ENCODE measurements around the gene TRIM9. TPM values are rescaled to one million over a fixed set of nuclear protein-coding genes. Genes with fewer than 3 reads are reported as not detected.
A peak's percentile ranks its signal among the peaks of the same experiment; 100 is the strongest.

Gene TRIM9
- total RNA-seq, 1 donor from 2014 or later = 1.3 TPM

GRCh38 chr14:51139121-51139681, 44.3 kb upstream of the TRIM9 start:
- no peak overlapping the region for H3K9ac ChIP-seq
- no peak overlapping the region for H3K4me2 ChIP-seq
- no peaks in the 10 kb centered on the region for H3K36me3 ChIP-seq
- H3K27ac ChIP-seq = no peak overlapping the region
- no peaks in the 10 kb centered on the region for H3K36me3 Mint-ChIP-seq
- H3K4me1 ChIP-seq = peaks cover 13% of the 10 kb centered on the region
- H3F3A ChIP-seq (ENCODE audit: low read depth) = peaks cover 9% of the 10 kb centered on the region
- peaks cover 22% of the 10 kb centered on the region for H3K9me3 Mint-ChIP-seq
- H3K79me2 ChIP-seq (ENCODE audit: low read depth) = no peaks in the 10 kb centered on the region
- H3K9me3 ChIP-seq (ENCODE audit: low read depth) = peaks cover 9% of the 10 kb centered on the region
- no peak overlapping the region for H3K4me3 ChIP-seq
- H3K27me3 ChIP-seq = no peaks in the 10 kb centered on the region
- peak overlapping the region; percentile 22 for H3K27ac Mint-ChIP-seq
- TF ChIP-seq EZH2 (IDR thresholded peaks at IDR 0.05) = no peak
- TF ChIP-seq, protein P1, sequence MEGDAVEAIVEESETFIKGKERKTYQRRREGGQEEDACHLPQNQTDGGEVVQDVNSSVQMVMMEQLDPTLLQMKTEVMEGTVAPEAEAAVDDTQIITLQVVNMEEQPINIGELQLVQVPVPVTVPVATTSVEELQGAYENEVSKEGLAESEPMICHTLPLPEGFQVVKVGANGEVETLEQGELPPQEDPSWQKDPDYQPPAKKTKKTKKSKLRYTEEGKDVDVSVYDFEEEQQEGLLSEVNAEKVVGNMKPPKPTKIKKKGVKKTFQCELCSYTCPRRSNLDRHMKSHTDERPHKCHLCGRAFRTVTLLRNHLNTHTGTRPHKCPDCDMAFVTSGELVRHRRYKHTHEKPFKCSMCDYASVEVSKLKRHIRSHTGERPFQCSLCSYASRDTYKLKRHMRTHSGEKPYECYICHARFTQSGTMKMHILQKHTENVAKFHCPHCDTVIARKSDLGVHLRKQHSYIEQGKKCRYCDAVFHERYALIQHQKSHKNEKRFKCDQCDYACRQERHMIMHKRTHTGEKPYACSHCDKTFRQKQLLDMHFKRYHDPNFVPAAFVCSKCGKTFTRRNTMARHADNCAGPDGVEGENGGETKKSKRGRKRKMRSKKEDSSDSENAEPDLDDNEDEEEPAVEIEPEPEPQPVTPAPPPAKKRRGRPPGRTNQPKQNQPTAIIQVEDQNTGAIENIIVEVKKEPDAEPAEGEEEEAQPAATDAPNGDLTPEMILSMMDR (IDR thresholded peaks at IDR 0.05) = no peak
- TF ChIP-seq EZH2phosphoT487 (IDR thresholded peaks at IDR 0.05) = no peak
- H4K20me1 ChIP-seq (ENCODE audit: low read depth) = no peaks in the 10 kb centered on the region
- H3K4me1 Mint-ChIP-seq = peaks cover 12% of the 10 kb centered on the region
- peak overlapping the region; percentile 83 for H2AFZ ChIP-seq (replicated peaks)
- no peaks in the 10 kb centered on the region for H3K27me3 Mint-ChIP-seq (ENCODE audit: insufficient read depth, low read depth)
- no peak for DNase-seq (ENCODE audit: low spot score)
- H3K4me3 Mint-ChIP-seq = no peak overlapping the region

DNA sequence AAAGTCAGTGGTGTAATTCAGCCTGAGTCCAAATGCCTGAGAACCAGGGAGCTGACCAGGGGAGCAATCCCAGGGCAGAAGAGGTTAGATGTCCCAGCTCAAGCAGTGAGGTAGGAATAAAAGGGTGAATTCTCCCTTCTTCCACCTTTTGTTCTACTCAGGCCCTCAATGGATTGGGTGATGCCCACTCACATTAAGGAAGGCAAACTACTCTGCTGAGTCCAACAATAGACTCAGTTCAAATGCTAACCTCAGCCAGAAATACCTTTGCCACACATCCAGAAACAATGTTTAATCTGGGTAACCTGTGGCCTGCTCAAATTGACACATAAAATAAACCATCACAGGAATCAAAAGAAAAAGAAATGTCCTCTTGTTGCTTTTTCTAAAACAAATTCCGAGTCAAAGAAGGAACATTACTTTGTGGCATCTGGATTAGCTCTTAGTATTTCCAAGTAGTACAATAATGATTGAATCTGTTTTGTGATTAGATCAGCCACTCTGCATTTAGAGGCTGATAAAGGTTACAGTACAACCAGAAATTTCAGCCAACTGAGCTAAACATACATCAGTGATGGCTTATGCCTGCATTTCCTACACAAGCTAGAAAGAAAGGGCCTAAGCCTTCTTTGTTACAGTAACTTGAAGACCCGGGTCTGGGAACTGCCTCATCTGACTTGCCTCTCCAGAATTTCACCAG, 43.6 kb upstream of the TRIM9 start:
- Histone ChIP-seq H3K79me2 (ENCODE audit: low read depth) (no peaks in the 10 kb centered on the region), H3K9me3 (ENCODE audit: low read depth) (peaks cover 9% of the 10 kb centered on the region), H3K27ac (no peak overlapping the region), H3K9ac (no peak overlapping the region), H2AFZ (replicated peaks) (peak overlapping the region; percentile 83), H3K4me3 (no peak overlapping the region), H3K36me3 (no peaks in the 10 kb centered on the region), H3F3A (ENCODE audit: low read depth) (peaks cover 9% of the 10 kb centered on the region), H4K20me1 (ENCODE audit: low read depth) (no peaks in the 10 kb centered on the region), H3K27me3 (no peaks in the 10 kb centered on the region), H3K4me1 (peaks cover 13% of the 10 kb centered on the region), H3K4me2 (no peak overlapping the region)
- Mint-ChIP-seq H3K4me1 (peaks cover 12% of the 10 kb centered on the region), H3K4me3 (no peak overlapping the region), H3K27ac (no peak overlapping the region), H3K27me3 (ENCODE audit: insufficient read depth, low read depth) (no peaks in the 10 kb centered on the region), H3K9me3 (peaks cover 25% of the 10 kb centered on the region), H3K36me3 (no peaks in the 10 kb centered on the region)
- DNase-seq (ENCODE audit: low spot score) = no peak
- TF ChIP-seq EZH2phosphoT487 (IDR thresholded peaks at IDR 0.05) (no peak), EZH2 (IDR thresholded peaks at IDR 0.05) (no peak)
- TF ChIP-seq, protein P1 (IDR thresholded peaks at IDR 0.05) = no peak

DNA sequence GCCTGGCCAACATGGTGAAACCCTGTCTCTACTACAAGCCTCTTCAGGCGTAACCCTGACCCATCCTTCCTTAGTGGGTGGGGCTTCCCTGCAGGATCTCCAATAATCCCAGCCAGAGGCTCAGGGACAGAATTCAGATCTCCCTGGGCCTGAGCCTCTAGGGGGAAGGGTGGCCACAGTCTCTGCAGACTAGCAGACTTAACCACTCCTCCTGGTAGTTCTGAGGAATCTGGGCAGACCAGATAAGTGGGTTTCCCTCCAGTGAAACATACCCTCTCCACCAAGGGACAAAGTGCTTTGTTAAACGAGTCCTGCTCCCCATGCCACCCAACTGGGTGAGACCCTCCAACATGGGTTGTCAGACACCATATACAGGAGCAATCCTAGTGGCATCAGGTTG, 36.6 kb upstream of the TRIM9 start:
- Histone ChIP-seq H3K9ac (no peak overlapping the region), H3K27me3 (no peaks in the 10 kb centered on the region), H3K36me3 (no peaks in the 10 kb centered on the region), H3K79me2 (ENCODE audit: low read depth) (no peaks in the 10 kb centered on the region), H3K4me1 (no peaks in the 10 kb centered on the region), H3K9me3 (ENCODE audit: low read depth) (peaks cover 3% of the 10 kb centered on the region), H2AFZ (replicated peaks) (no peak overlapping the region), H3K4me2 (no peak overlapping the region), H3K4me3 (no peak overlapping the region), H3F3A (ENCODE audit: low read depth) (no peaks in the 10 kb centered on the region), H3K27ac (no peak overlapping the region), H4K20me1 (ENCODE audit: low read depth) (no peaks in the 10 kb centered on the region)
- no peak overlapping the region for H3K27ac Mint-ChIP-seq
- peaks cover 18% of the 10 kb centered on the region for H3K9me3 Mint-ChIP-seq
- TF ChIP-seq EZH2 (IDR thresholded peaks at IDR 0.05) = no peak
- no peaks in the 10 kb centered on the region for H3K36me3 Mint-ChIP-seq
- H3K27me3 Mint-ChIP-seq (ENCODE audit: insufficient read depth, low read depth) = peaks cover 2% of the 10 kb centered on the region
- H3K4me3 Mint-ChIP-seq = no peak overlapping the region
- no peaks in the 10 kb centered on the region for H3K4me1 Mint-ChIP-seq
- DNase-seq (ENCODE audit: low spot score) = no peak

GRCh38 chr14:51129130-51129529, 34.2 kb upstream of the TRIM9 start:
- Histone ChIP-seq H3K27ac (no peak overlapping the region), H3K4me3 (no peak overlapping the region), H3F3A (ENCODE audit: low read depth) (no peaks in the 10 kb centered on the region), H4K20me1 (ENCODE audit: low read depth) (no peaks in the 10 kb centered on the region), H3K9ac (no peak overlapping the region), H3K79me2 (ENCODE audit: low read depth) (no peaks in the 10 kb centered on the region), H2AFZ (replicated peaks) (no peak overlapping the region), H3K4me2 (no peak overlapping the region), H3K9me3 (ENCODE audit: low read depth) (no peaks in the 10 kb centered on the region), H3K4me1 (no peaks in the 10 kb centered on the region), H3K27me3 (no peaks in the 10 kb centered on the region), H3K36me3 (no peaks in the 10 kb centered on the region)
- Mint-ChIP-seq H3K27ac (no peak overlapping the region), H3K9me3 (peaks cover 10% of the 10 kb centered on the region), H3K27me3 (ENCODE audit: insufficient read depth, low read depth) (peaks cover 2% of the 10 kb centered on the region), H3K4me1 (no peaks in the 10 kb centered on the region), H3K36me3 (no peaks in the 10 kb centered on the region), H3K4me3 (no peak overlapping the region)
- no peak for DNase-seq (ENCODE audit: low spot score)
- TF ChIP-seq EZH2phosphoT487 (IDR thresholded peaks at IDR 0.05) = no peak
- TF ChIP-seq, protein P1 (IDR thresholded peaks at IDR 0.05) = peak; percentile 15

Data from neural progenitor cell (in vitro differentiated cells).